IMR-90 (cell line): Measurements from ENCODE around the gene LTA. TPM values are rescaled to one million over a fixed set of nuclear protein-coding genes. Genes with fewer than 3 reads are reported as not detected.

Experiments
- ATAC-seq: fragments of 200-7000 bp; cut with Tn5 transposase; 2 replicates; pipeline ENCODE4 v1.9.1; 2020; ENCODE audit warnings: low read depth, mild to moderate bottlenecking, moderate library complexity
- BruUV-seq: library from RNA; stranded (reverse); fragments of 400-500 nt; replicated peaks from 2 replicates; lab custom pipeline; 2021; lab: Mats Ljungman, UMichigan
- CTCF ChIA-PET: fragments of 300-600 bp; formaldehyde crosslinking; extraction: SDS; loops from one replicate; lab custom pipeline; 2021; ENCODE audit warnings: antibody characterized with exemption; lab: Yijun Ruan, JAX
- POLR2A ChIA-PET: fragments of 300-600 bp; sonication (Branson Sonifier 250); formaldehyde crosslinking; loops from one replicate; lab custom pipeline; 2022; ENCODE audit warnings: antibody characterized with exemption; ENCODE audit not compliant: unreplicated experiment; lab: Charles Lee
- DNase-seq: peaks from one replicate; pipeline ENCODE4 v3.0.0; 2013
- H2AFZ ChIP-seq: replicated peaks from 2 replicates; pipeline ENCODE3; 2013; ENCODE audit warnings: low read length, mild to moderate bottlenecking; ENCODE audit not compliant: poor library complexity
- H2AK5ac ChIP-seq: 2 replicates; pipeline ENCODE4 v1.6.1; 2013; ENCODE audit warnings: low read depth, low read length, inconsistent platforms
- H2AK9ac ChIP-seq: replicated peaks from 2 replicates; pipeline ENCODE3; 2013; ENCODE audit warnings: mild to moderate bottlenecking, low read depth, low read length, moderate library complexity; ENCODE audit not compliant: poor library complexity
- H2BK120ac ChIP-seq: 2 replicates; pipeline ENCODE4 v1.6.1; 2013; ENCODE audit warnings: low read depth, low read length, inconsistent platforms
- H2BK15ac ChIP-seq: 3 replicates; pipeline ENCODE4 v1.6.1; 2013; ENCODE audit warnings: low read depth, low read length, inconsistent platforms
- H2BK20ac ChIP-seq: 2 replicates; pipeline ENCODE4 v1.6.1; 2013; ENCODE audit warnings: low read depth, mild to moderate bottlenecking, inconsistent platforms, low read length, moderate library complexity
- H2BK5ac ChIP-seq: 2 replicates; pipeline ENCODE4 v1.6.1; 2013; ENCODE audit warnings: mild to moderate bottlenecking, low read depth, low read length, inconsistent platforms; ENCODE audit not compliant: poor library complexity, severe bottlenecking
- H3K14ac ChIP-seq: replicated peaks from 2 replicates; pipeline ENCODE4 v1.6.1; 2013; ENCODE audit warnings: low read depth, low read length, inconsistent platforms
- H3K18ac ChIP-seq: 2 replicates; pipeline ENCODE4 v1.6.1; 2013; ENCODE audit warnings: low read depth, low read length, control low read depth
- H3K23ac ChIP-seq: 2 replicates; pipeline ENCODE4 v1.6.1; 2013; ENCODE audit warnings: low read depth, low read length, inconsistent platforms
- H3K27ac ChIP-seq: 2 replicates; pipeline ENCODE4 v1.5.1; 2013; ENCODE audit warnings: mild to moderate bottlenecking, control low read depth, low read length; ENCODE audit not compliant: insufficient read depth
- H3K27me3 ChIP-seq: 2 replicates; pipeline ENCODE4 v1.6.1; 2013; ENCODE audit warnings: low read length; ENCODE audit not compliant: control insufficient read depth, insufficient read depth
- H3K36me3 ChIP-seq: 2 replicates; pipeline ENCODE4 v1.6.1; 2013; ENCODE audit warnings: low read length, mixed read lengths; ENCODE audit not compliant: control insufficient read depth, insufficient read depth
- H3K4ac ChIP-seq: 2 replicates; pipeline ENCODE4 v1.6.1; 2013; ENCODE audit warnings: low read depth, low read length, inconsistent platforms
- H3K4me1 ChIP-seq: 2 replicates; pipeline ENCODE4 v1.6.1; 2013; ENCODE audit warnings: low read length, mixed read lengths; ENCODE audit not compliant: control insufficient read depth, insufficient read depth
- H3K4me2 ChIP-seq: 2 replicates; pipeline ENCODE4 v1.6.1; 2013; ENCODE audit warnings: low read depth, mild to moderate bottlenecking, control low read depth, low read length, moderate library complexity
- H3K4me3 ChIP-seq: 2 replicates; pipeline ENCODE4 v1.5.1; 2013; ENCODE audit warnings: low read depth, mild to moderate bottlenecking, control low read depth, low read length, moderate library complexity; ENCODE audit not compliant: insufficient read depth
- H3K56ac ChIP-seq: 2 replicates; pipeline ENCODE4 v1.6.1; 2013; ENCODE audit warnings: low read length, inconsistent platforms; ENCODE audit not compliant: insufficient read depth; ENCODE audit errors: extremely low read depth
- H3K79me1 ChIP-seq, 2 experiments: 2 replicates each; pipeline ENCODE4 v1.6.1; 2013; ENCODE audit warnings: low read length in 2 of 2, inconsistent platforms in 1 of 2, low read depth in 1 of 2
- H3K9ac ChIP-seq: 2 replicates; pipeline ENCODE4 v1.6.1; 2013; ENCODE audit warnings: low read depth, low read length, control low read depth
- H3K9me1 ChIP-seq: 2 replicates; pipeline ENCODE4 v1.6.1; 2013; ENCODE audit warnings: low read length, inconsistent platforms; ENCODE audit not compliant: insufficient read depth
- H3K9me3 ChIP-seq: 2 replicates; pipeline ENCODE4 v1.6.1; 2013; ENCODE audit warnings: low read length; ENCODE audit not compliant: control insufficient read depth, insufficient read depth
- H4K20me1 ChIP-seq: 2 replicates; pipeline ENCODE4 v1.6.1; 2013; ENCODE audit warnings: low read length, inconsistent platforms; ENCODE audit not compliant: insufficient read depth
- H4K5ac ChIP-seq: 2 replicates; pipeline ENCODE4 v1.6.1; 2013; ENCODE audit warnings: mild to moderate bottlenecking, low read depth, low read length, control low read depth
- H4K8ac ChIP-seq, 2 experiments: 2 replicates each; pipeline ENCODE4 v1.6.1; 2013; ENCODE audit warnings: low read depth in 2 of 2, low read length in 2 of 2, control low read depth in 1 of 2, inconsistent platforms in 1 of 2
- H4K91ac ChIP-seq: 2 replicates; pipeline ENCODE4 v1.6.1; 2013; ENCODE audit warnings: low read depth, low read length, inconsistent platforms; ENCODE audit not compliant: insufficient read depth
- BHLHE40 ChIP-seq: fragments of 150-350 bp; IDR thresholded peaks from 2 replicates; pipeline ENCODE4 v1.6.1; 2016; ENCODE audit warnings: mild to moderate bottlenecking, low read depth, low read length
- CEBPB ChIP-seq: IDR thresholded peaks from 2 replicates; pipeline ENCODE4 v1.6.1; 2012; ENCODE audit warnings: low read depth, low read length, improper control_type of control experiment
- CHD1 ChIP-seq: IDR thresholded peaks from 2 replicates; pipeline ENCODE4 v1.6.1; 2012; ENCODE audit warnings: low read depth, low read length, improper control_type of control experiment
- FOS ChIP-seq: fragments of 150-350 bp; IDR thresholded peaks from 2 replicates; pipeline ENCODE4 v1.6.1; 2016; ENCODE audit warnings: low read depth, low read length
- MAFK ChIP-seq: IDR thresholded peaks from 2 replicates; pipeline ENCODE4 v1.6.1; 2012; ENCODE audit warnings: low read depth, low read length, improper control_type of control experiment
- MAZ ChIP-seq: IDR thresholded peaks from 2 replicates; pipeline ENCODE4 v1.6.1; 2012; ENCODE audit warnings: low read depth, mild to moderate bottlenecking, low read length, improper control_type of control experiment, moderate library complexity, borderline replicate concordance
- MXI1 ChIP-seq: IDR thresholded peaks from 2 replicates; pipeline ENCODE4 v1.6.1; 2012; ENCODE audit warnings: low read depth, mild to moderate bottlenecking, low read length, moderate library complexity, borderline replicate concordance
- NFE2L2 ChIP-seq: fragments of 150-350 bp; IDR thresholded peaks from 2 replicates; pipeline ENCODE4 v1.6.1; 2016; ENCODE audit warnings: low read depth, mild to moderate bottlenecking, low read length
- POLR2A ChIP-seq: IDR thresholded peaks from 2 replicates; pipeline ENCODE4 v1.6.1; 2012; ENCODE audit warnings: mild to moderate bottlenecking, low read depth, low read length
- RCOR1 ChIP-seq: IDR thresholded peaks from 2 replicates; pipeline ENCODE4 v1.6.1; 2012; ENCODE audit warnings: mild to moderate bottlenecking, low read length, improper control_type of control experiment; ENCODE audit not compliant: insufficient replicate concordance
- RFX5 ChIP-seq: IDR thresholded peaks from 2 replicates; pipeline ENCODE4 v1.8.0; 2012; ENCODE audit warnings: low read depth, mild to moderate bottlenecking, low read length, moderate library complexity
- SMC3 ChIP-seq: fragments of 150-350 bp; IDR thresholded peaks from 2 replicates; pipeline ENCODE4 v1.6.1; 2016; ENCODE audit warnings: low read depth, mild to moderate bottlenecking, antibody characterized with exemption, low read length, moderate library complexity
- WGBS, 2 experiments: methylation state at CpG; one replicate each; pipeline versions ENCODE4 v1.1.5 to v1.1.7; 2013; ENCODE audit warnings: missing lambda C conversion rate in 2 of 2; ENCODE audit not compliant: insufficient read length in 1 of 2; ENCODE audit errors: extremely low coverage in 2 of 2; 5-methylcytosine and 5-hydroxymethylcytosine counted together
- dilution Hi-C: fragments of 300-500 bp; cut with HindIII; formaldehyde crosslinking; loops from one replicate; pipeline ENCODE4 v1.14.3; 2018; ENCODE audit warnings: low sequenced_read_pairs; ENCODE audit not compliant: unreplicated experiment
- in situ Hi-C: fragments of 300-500 bp; cut with MboI; formaldehyde crosslinking; loops from 3 replicates; pipeline ENCODE4 v1.14.3; 2019; ENCODE audit warnings: low sequenced_read_pairs, inconsistent platforms, mixed read lengths
- intact Hi-C: fragments of 100-400 bp; cut with micrococcal nuclease; formaldehyde crosslinking; loops from 2 replicates; pipeline ENCODE4 v1.10.0; 2022
- polyA plus RNA-seq, 3 experiments: library from polyadenylated mRNA; depleted of rRNA; stranded (reverse); fragments of >200 nt; gene quantifications; 2 replicates each; pipeline ENCODE4 v1.2.3, GENCODE V29; 2012; ENCODE audit warnings: low replicate concordance in 1 of 3
- total RNA-seq: library from RNA; depleted of rRNA; stranded (reverse); fragments of >200 nt; gene quantifications from 2 replicates; pipeline ENCODE4 v1.2.3, GENCODE V29; 2012
- TF ChIP-seq, protein P1 (sequence below): conservative IDR thresholded peaks from 2 replicates; pipeline ENCODE4 v1.5.1; 2012; ENCODE audit warnings: mild to moderate bottlenecking, low read depth, low read length, improper control_type of control experiment
- TF ChIP-seq, protein P2 (sequence below): fragments of 150-350 bp; IDR thresholded peaks from 2 replicates; pipeline ENCODE4 v1.6.1; 2016; ENCODE audit warnings: low read depth, mild to moderate bottlenecking, low read length, moderate library complexity, borderline replicate concordance

Gene LTA
- total and polyA plus RNA-seq, 2 of the 4 experiments (the other 2 are of a cell fraction) = not detected

DNA sequence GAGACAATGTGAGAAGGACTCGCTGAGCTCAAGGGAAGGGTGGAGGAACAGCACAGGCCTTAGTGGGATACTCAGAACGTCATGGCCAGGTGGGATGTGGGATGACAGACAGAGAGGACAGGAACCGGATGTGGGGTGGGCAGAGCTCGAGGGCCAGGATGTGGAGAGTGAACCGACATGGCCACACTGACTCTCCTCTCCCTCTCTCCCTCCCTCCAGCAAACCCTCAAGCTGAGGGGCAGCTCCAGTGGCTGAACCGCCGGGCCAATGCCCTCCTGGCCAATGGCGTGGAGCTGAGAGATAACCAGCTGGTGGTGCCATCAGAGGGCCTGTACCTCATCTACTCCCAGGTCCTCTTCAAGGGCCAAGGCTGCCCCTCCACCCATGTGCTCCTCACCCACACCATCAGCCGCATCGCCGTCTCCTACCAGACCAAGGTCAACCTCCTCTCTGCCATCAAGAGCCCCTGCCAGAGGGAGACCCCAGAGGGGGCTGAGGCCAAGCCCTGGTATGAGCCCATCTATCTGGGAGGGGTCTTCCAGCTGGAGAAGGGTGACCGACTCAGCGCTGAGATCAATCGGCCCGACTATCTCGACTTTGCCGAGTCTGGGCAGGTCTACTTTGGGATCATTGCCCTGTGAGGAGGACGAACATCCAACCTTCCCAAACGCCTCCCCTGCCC is 4.9 kb downstream of the LTA start:
- ATAC-seq (no peak), DNase-seq (no peak)
- H2BK20ac ChIP-seq = no peak overlapping the region
- in situ Hi-C loops = no loop called here
- no peak overlapping the region for H3K4me3 ChIP-seq
- BruUV-seq = no TSS peak
- H2BK120ac ChIP-seq = no peak overlapping the region
- no peak overlapping the region for H2AK5ac ChIP-seq
- no peak for TF ChIP-seq SMC3
- no peak for TF ChIP-seq MAFK
- TF ChIP-seq BHLHE40 = no peak
- TF ChIP-seq, protein P1, sequence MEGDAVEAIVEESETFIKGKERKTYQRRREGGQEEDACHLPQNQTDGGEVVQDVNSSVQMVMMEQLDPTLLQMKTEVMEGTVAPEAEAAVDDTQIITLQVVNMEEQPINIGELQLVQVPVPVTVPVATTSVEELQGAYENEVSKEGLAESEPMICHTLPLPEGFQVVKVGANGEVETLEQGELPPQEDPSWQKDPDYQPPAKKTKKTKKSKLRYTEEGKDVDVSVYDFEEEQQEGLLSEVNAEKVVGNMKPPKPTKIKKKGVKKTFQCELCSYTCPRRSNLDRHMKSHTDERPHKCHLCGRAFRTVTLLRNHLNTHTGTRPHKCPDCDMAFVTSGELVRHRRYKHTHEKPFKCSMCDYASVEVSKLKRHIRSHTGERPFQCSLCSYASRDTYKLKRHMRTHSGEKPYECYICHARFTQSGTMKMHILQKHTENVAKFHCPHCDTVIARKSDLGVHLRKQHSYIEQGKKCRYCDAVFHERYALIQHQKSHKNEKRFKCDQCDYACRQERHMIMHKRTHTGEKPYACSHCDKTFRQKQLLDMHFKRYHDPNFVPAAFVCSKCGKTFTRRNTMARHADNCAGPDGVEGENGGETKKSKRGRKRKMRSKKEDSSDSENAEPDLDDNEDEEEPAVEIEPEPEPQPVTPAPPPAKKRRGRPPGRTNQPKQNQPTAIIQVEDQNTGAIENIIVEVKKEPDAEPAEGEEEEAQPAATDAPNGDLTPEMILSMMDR = no peak
- TF ChIP-seq MAZ = no peak
- TF ChIP-seq CHD1 = no peak
- no peak for TF ChIP-seq RCOR1
- no peak for TF ChIP-seq FOS
- no peak for TF ChIP-seq CEBPB
- TF ChIP-seq NFE2L2 = no peak
- TF ChIP-seq, protein P2, sequence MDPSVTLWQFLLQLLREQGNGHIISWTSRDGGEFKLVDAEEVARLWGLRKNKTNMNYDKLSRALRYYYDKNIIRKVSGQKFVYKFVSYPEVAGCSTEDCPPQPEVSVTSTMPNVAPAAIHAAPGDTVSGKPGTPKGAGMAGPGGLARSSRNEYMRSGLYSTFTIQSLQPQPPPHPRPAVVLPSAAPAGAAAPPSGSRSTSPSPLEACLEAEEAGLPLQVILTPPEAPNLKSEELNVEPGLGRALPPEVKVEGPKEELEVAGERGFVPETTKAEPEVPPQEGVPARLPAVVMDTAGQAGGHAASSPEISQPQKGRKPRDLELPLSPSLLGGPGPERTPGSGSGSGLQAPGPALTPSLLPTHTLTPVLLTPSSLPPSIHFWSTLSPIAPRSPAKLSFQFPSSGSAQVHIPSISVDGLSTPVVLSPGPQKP = no peak
- TF ChIP-seq POLR2A = no peak
- no peak for TF ChIP-seq RFX5
- no peak for TF ChIP-seq MXI1
- CTCF ChIA-PET = interaction anchor here (1.1 to 1.2 kb wide), 2 partner anchors 26 to 31 kb away, joined by 3 read pairs; partner anchors contain the start of gene ATP6V1G2
- H4K20me1 ChIP-seq = no peaks in the 10 kb centered on the region
- H3K27me3 ChIP-seq = peaks cover 28% of the 10 kb centered on the region
- no peak overlapping the region for H3K56ac ChIP-seq
- H3K27ac ChIP-seq = no peak overlapping the region
- intact Hi-C loops = no loop called here
- H4K91ac ChIP-seq = no peak overlapping the region
- no peak overlapping the region for H4K8ac ChIP-seq
- dilution Hi-C loops = no loop called here
- no peak overlapping the region for H3K14ac ChIP-seq
- no peak overlapping the region for H2AK9ac ChIP-seq
- no peak overlapping the region for H4K5ac ChIP-seq
- no peaks in the 10 kb centered on the region for H3K9me3 ChIP-seq
- H3K4ac ChIP-seq = no peak overlapping the region
- POLR2A ChIA-PET = no interaction called here
- no peaks in the 10 kb centered on the region; the same call in 1 of the 2 replicates for H3K9me1 ChIP-seq
- H3K23ac ChIP-seq = no peak overlapping the region
- no peaks in the 10 kb centered on the region for H3K79me1 ChIP-seq
- 71% methylated on average over 6 of the region's 19 CpGs; no CpG with 5 or more reads in 1 of the 2 experiments for WGBS, 2 experiments
- H2BK5ac ChIP-seq = no peak overlapping the region
- peaks cover 4% of the 10 kb centered on the region; the same call in 1 of the 2 replicates for H3K4me1 ChIP-seq
- H3K36me3 ChIP-seq = no peaks in the 10 kb centered on the region
- no peak overlapping the region for H2BK15ac ChIP-seq
- H3K4me2 ChIP-seq = no peak overlapping the region
- H3K9ac ChIP-seq = no peak overlapping the region
- H2AFZ ChIP-seq = no peak overlapping the region
- no peak overlapping the region for H3K18ac ChIP-seq
